Endometrial microvascular endothelial cells (primary cell): ENCODE measurements around the gene PDCD10. TPM values are rescaled to one million over a fixed set of nuclear protein-coding genes. Genes with fewer than 3 reads are reported as not detected.

Source experiments
- in situ Hi-C: cut with HindIII; loops from 2 replicates; pipeline ENCODE4 v1.10.0; 2017; ENCODE audit warnings: low sequenced_read_pairs, low pct_unique_long_range_greater_than_20kb; ENCODE audit errors: inconsistent ontology term
- total RNA-seq: library from RNA; depleted of rRNA; stranded (reverse); fragments of >200 nt; gene quantifications from one replicate; pipeline ENCODE4 v1.2.3, GENCODE V29; 2015; ENCODE audit errors: inconsistent ontology term

PDCD10 gene
- 46.9 TPM for total RNA-seq

GRCh38 chr3:167734498-167735232 lies at the start of gene PDCD10:
PDCD10 (minus strand) TSS chr3:167734892; CDS start chr3:167720157, 14,735 bp downstream.
- in situ Hi-C loops: no loop called here

- in situ Hi-C loops: no loop called here
Measured at GRCh38 chr3:167783781-167784180, 49.1 kb upstream of the PDCD10 start.

GRCh38 chr3:167780214-167780883 lies 45.7 kb upstream of the PDCD10 start:
- in situ Hi-C loops: no loop called here

- in situ Hi-C loops: no loop called here
Measured at GRCh38 chr3:167777356-167777755, 42.7 kb upstream of the PDCD10 start.

GRCh38 chr3:167776066-167776685 lies 41.5 kb upstream of the PDCD10 start:
- in situ Hi-C loops: no loop called here

- in situ Hi-C loops: no loop called here
Measured at GRCh38 chr3:167773584-167773983, 38.9 kb upstream of the PDCD10 start.

GRCh38 chr3:167772992-167773391 lies 38.3 kb upstream of the PDCD10 start:
- in situ Hi-C loops: no loop called here

- in situ Hi-C loops: no loop called here
Measured at GRCh38 chr3:167762296-167762695, 27.6 kb upstream of the PDCD10 start.

- in situ Hi-C loops: no loop called here
Measured at GRCh38 chr3:167761302-167761701, 26.6 kb upstream of the PDCD10 start.

GRCh38 chr3:167754049-167754448 lies 19.4 kb upstream of the PDCD10 start:
- in situ Hi-C loops: no loop called here

- in situ Hi-C loops: no loop called here
Measured at GRCh38 chr3:167750272-167750971, 15.7 kb upstream of the PDCD10 start.

- in situ Hi-C loops: no loop called here
Measured at GRCh38 chr3:167749728-167750127, 15.0 kb upstream of the PDCD10 start.

GRCh38 chr3:167749209-167749608 lies 14.5 kb upstream of the PDCD10 start:
- in situ Hi-C loops: no loop called here

GRCh38 chr3:167743799-167744198 lies 9.1 kb upstream of the PDCD10 start:
- in situ Hi-C loops: no loop called here

GRCh38 chr3:167742338-167742737 lies 7.6 kb upstream of the PDCD10 start:
- in situ Hi-C loops: no loop called here

GRCh38 chr3:167740961-167741587 lies 6.4 kb upstream of the PDCD10 start:
- in situ Hi-C loops: no loop called here

- in situ Hi-C loops: no loop called here
Measured at GRCh38 chr3:167739190-167739810, 4.6 kb upstream of the PDCD10 start.

GRCh38 chr3:167738037-167738436 lies 3.3 kb upstream of the PDCD10 start:
- in situ Hi-C loops: no loop called here

GRCh38 chr3:167736997-167737396 lies 2.3 kb upstream of the PDCD10 start:
- in situ Hi-C loops: no loop called here
